Skin epidermis (tissue), 12 donors: ENCODE data around the gene NOXA1.
"Not testable (repeated sequence)": the region's sequence is repeated elsewhere in the genome, so short reads cannot be mapped to it uniquely, and the experiment has no call there.

ENCODE experiments used
- H3K27ac ChIP-seq, 21 experiments: fragments of 200-600 bp; sonication (generic) in 11 of 21; one replicate each; pipeline ENCODE4 v1.5.0; 2020; ENCODE audit warnings: mild to moderate bottlenecking in 3 of 21, inconsistent platforms in 2 of 21, moderate library complexity in 2 of 21
- H3K4me3 ChIP-seq, 7 experiments: fragments of 200-600 bp; sonication (generic) in 2 of 7; one replicate each; pipeline ENCODE4 v1.5.0; 2020; ENCODE audit warnings: inconsistent platforms in 2 of 7, mild to moderate bottlenecking in 2 of 7, moderate library complexity in 1 of 7

The NOXA1 gene

DNA sequence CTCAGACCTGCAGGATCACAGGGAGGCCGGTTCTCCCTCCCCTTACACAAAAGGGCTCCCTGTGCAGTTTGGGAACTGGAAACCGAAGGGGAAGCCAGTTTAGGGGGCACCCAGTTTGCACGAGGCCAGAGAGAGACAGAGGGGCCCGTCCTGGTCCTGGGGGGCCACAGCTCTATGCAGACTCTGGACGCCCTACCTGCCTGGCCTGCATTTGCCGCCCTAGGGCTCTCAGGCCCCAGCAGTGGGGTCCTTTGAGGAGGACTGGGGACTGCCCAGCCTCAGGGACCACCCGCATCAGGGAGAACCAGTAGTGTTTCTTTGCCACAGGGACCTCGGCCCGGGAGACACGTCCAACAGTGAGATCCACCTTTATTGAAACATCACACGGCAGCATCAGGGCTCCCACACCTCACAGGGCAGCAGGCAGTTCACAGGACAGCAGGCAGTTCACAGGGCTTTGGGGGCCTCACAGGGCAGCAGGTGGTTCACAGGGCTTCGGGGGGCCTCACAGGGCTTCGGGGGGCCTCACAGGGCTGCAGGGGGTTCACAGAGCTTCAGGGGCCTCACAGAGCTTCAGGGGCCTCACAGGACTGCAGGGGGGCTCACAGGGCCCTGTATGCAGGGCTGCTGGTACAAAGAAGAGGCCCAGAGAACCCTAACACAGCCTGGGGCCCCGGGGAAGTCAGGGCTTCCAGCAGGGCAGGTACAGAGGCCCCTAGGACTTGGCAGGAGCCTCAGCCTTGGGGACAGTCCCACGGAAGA lies 36.6 kb downstream of the NOXA1 start:
- peak overlapping the region; percentile 54 to 75 (median 69) for H3K4me3 ChIP-seq

DNA sequence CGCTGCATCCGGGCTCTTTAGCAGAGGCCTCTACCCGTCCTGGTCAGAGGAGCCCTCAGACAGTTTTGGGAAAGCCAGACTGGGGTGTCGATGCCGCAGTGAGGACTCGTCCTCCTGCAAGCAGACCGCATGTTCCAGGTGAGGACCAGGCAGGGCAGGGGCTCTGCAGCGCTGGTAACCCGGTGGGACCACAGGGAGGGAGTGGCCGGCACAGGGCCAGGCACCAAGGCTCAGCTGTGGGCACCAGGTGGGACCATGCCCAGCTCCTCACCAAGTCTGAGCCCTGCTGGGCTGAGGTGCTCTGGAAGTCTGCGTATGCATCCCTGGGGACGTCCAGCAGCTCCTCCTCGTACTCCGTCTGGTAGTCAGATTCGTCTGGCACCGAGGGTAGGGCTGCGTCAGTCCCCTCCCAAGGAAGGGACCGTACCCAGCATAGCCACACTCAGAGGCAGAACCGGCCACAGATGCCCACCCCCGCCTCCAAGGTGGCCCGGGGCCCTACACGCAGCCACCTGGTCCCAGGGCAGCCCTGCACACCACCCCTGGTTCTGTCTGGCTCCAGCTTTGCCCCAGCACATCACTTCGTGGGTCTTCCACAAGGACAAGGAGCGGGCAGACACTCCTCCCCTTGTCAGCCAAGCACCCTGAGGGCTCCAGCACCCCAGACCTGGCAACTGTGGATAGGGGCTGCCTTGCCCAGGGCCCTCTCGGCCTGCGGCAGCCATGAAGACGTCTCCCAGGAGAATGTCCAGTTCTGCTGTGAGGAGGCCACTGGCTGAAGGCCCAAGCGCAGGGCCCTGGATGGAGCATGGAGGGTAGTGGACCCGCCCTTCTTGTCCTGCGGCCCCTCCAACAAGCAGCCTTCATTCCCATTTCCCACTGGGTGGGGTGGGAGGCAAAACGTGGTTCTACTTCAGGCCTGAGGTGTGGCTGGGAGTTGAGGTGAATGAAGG lies 37.4 kb downstream of the NOXA1 start:
- H3K27ac ChIP-seq: peak overlapping the region in 8 of 21 experiments; percentile 56 to 85 (median 77)
- H3K4me3 ChIP-seq: no peak overlapping the region

More for the DNA sequence above, 36.6 kb downstream of the NOXA1 start:
- H3K27ac ChIP-seq: peak overlapping the region in 20 of 21 experiments; percentile 44 to 95 (median 75)

DNA sequence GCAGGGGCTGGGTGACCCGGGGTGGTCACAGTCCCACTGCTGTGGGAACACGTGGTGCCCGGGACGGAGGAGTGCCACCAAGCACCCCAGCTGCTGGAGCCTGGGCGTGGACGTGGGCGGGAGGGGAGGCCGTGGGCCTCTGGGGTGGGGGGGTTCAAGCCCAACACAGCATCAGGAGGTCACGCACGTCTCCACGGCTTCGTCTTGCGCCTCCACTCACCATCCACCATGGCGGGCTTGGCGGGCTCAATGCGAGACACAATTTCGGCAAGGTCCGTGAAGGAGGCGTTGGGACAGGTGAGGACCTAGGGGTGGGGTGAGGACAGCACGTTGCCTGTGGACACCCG lies 38.1 kb downstream of the NOXA1 start:
- Histone ChIP-seq H3K4me3 (peak overlapping the region in 1 of 7 experiments; percentile 24), H3K27ac (peak overlapping the region in 6 of 21 experiments; percentile 47 to 84 (median 63))

GRCh38 chr9:137461663-137462395 lies 38.6 kb downstream of the NOXA1 start:
- peak overlapping the region in 1 of 7 experiments; percentile 24 for H3K4me3 ChIP-seq
- H3K27ac ChIP-seq: peak overlapping the region in 11 of 21 experiments; percentile 12 to 84 (median 56)

GRCh38 chr9:137462396-137462985 lies 39.3 kb downstream of the NOXA1 start:
- peak overlapping the region in 1 of 7 experiments; percentile 24 for H3K4me3 ChIP-seq
- peak overlapping the region in 11 of 21 experiments; percentile 12 to 84 (median 56) for H3K27ac ChIP-seq

DNA sequence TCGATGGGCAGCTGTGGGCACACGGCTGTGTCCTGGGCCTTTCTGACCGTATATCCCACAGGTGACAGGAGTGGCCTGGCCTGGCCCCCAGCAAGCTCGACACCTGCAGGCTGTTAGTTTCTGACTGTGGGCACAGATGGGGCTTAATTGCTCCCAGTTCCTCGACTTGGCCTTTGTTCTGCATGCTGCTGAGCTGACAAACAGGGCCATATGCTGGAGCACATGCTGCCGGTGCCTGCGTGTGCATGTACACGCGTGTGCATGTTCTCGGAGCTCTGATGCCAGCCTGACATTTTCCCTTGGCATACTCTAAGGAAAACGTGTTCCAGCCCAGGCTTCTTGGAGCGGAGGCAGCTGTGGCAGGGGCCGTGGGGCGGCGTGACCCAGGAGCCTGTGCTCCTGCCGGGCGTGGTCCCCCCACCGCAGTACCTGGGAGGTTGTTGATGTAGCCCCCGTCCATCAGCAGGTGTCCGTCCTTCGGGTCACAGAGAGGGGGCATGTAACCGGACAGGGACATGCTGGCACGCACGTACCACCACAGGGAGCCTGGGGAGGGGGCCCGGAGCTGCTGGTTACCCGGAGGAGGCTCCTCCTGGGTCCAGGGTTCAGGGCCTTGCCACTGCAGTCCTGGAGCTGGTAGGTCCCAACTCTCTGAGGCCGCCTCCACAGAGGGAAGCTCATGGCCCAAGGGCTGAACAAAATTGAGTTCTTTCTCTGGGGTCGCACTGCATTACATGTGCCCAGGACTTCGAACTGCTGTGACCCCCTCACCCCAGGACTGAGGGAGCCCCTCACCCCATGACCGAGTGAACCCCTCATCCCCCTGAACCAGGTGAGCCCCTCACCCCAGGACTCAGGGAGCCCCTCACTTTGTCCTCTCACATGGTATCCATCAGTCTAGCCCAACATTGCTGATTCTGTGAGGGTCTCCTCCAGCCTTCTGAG lies 40.1 kb downstream of the NOXA1 start:
- no peak overlapping the region for H3K4me3 ChIP-seq
- no peak overlapping the region for H3K27ac ChIP-seq

DNA sequence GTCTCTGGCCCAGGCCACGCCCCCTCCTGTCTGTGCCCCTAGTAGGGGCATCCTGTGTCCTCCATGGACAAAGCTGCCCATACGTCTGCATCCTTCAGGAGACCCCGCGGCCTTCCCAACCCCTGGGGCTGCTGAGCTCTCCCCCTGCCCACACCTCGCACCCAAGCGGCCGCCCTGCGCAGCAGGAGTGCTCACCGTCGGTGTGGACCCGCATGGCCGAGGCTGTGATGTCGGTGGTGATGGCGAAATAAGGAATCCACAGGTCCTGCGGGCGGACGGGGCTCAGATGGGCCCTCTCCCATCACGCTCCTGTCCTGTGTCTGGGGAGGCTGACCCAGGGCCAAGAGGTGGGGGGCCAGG lies 40.7 kb downstream of the NOXA1 start:
- no peak overlapping the region for H3K27ac ChIP-seq
- H3K4me3 ChIP-seq: no peak overlapping the region

- no peak overlapping the region for H3K4me3 ChIP-seq
- no peak overlapping the region for H3K27ac ChIP-seq
Observed at GRCh38 chr9:137464291-137464999, 41.3 kb downstream of the NOXA1 start.

- no peak overlapping the region for H3K27ac ChIP-seq
- H3K4me3 ChIP-seq: no peak overlapping the region
Observed at GRCh38 chr9:137465000-137465719, 42.0 kb downstream of the NOXA1 start.

GRCh38 chr9:137465720-137466388 lies 42.7 kb downstream of the NOXA1 start:
- H3K4me3 ChIP-seq: no peak overlapping the region
- no peak overlapping the region for H3K27ac ChIP-seq

GRCh38 chr9:137466389-137467085 lies 43.3 kb downstream of the NOXA1 start:
- H3K4me3 ChIP-seq, H3K27ac ChIP-seq: not testable (repeated sequence)

- Histone ChIP-seq H3K4me3 (no peak overlapping the region), H3K27ac (no peak overlapping the region)
Observed at GRCh38 chr9:137467161-137467581, 44.0 kb downstream of the NOXA1 start.

- Histone ChIP-seq H3K4me3 (no peak overlapping the region), H3K27ac (no peak overlapping the region)
Observed at GRCh38 chr9:137467896-137468295, 44.7 kb downstream of the NOXA1 start.

DNA sequence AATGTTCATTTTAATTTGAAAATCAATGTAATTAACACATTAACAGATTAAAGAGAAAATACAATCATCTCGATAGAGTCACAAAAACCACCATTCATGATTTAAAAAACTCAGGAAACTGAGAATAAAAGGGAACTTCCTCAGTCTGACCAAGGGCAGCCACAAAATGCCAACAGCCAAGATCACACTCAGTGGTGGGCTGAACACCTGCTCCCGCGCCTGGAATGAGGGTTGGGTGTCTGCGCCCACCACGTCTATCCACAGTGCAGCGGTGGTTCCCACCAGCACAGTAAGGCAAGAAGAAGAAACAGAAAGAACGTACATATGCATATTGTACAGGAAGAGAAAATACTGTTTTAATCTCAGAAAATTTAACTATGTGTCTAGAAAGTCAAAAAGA lies 47.6 kb downstream of the NOXA1 start:
- no peak overlapping the region for H3K4me3 ChIP-seq
- no peak overlapping the region for H3K27ac ChIP-seq

- Histone ChIP-seq H3K4me3 (no peak overlapping the region), H3K27ac (no peak overlapping the region)
Observed at GRCh38 chr9:137474271-137474670, 51.1 kb downstream of the NOXA1 start.

GRCh38 chr9:137475666-137476065 lies 52.5 kb downstream of the NOXA1 start:
- Histone ChIP-seq H3K4me3 (no peak overlapping the region), H3K27ac (no peak overlapping the region)
